Mesenchymal stem cell (in vitro differentiated cells and primary cell): ENCODE data around the gene EMC9.
A peak's percentile ranks its signal among the peaks of the same experiment; 100 is the strongest.

Experiments
- DNase-seq: peaks from one replicate; pipeline ENCODE4 v3.0.0-alpha.2; 2013
- H2AFZ ChIP-seq: one replicate; pipeline ENCODE4 v1.6.1; 2013; ENCODE audit warnings: low read depth, mild to moderate bottlenecking, control low read depth, inconsistent platforms, low read length, moderate library complexity
- H2AK5ac ChIP-seq: 2 replicates; pipeline ENCODE4 v1.6.1; 2013; ENCODE audit warnings: low read length, moderate library complexity, mild to moderate bottlenecking, inconsistent platforms; ENCODE audit not compliant: severe bottlenecking
- H2BK120ac ChIP-seq: one replicate; pipeline ENCODE4 v1.6.1; 2013; ENCODE audit warnings: low read depth, mild to moderate bottlenecking, inconsistent platforms, low read length, moderate library complexity
- H2BK12ac ChIP-seq, 2 experiments: one replicate each; pipeline ENCODE4 v1.6.1; 2013; ENCODE audit warnings: inconsistent platforms in 2 of 2, low read length in 2 of 2, mild to moderate bottlenecking in 2 of 2, moderate library complexity in 2 of 2, control low read depth in 1 of 2
- H2BK15ac ChIP-seq: one replicate; pipeline ENCODE4 v1.6.1; 2013; ENCODE audit warnings: mild to moderate bottlenecking, low read depth, inconsistent platforms; ENCODE audit not compliant: poor library complexity, severe bottlenecking
- H2BK5ac ChIP-seq: 2 replicates; pipeline ENCODE4 v1.6.1; 2013; ENCODE audit warnings: low read depth, mild to moderate bottlenecking, low read length, control low read depth, inconsistent platforms; ENCODE audit not compliant: poor library complexity, severe bottlenecking
- H3K14ac ChIP-seq, 2 experiments: one replicate each; pipeline ENCODE4 v1.6.1; 2013; ENCODE audit warnings: inconsistent platforms in 2 of 2, low read length in 2 of 2, control low read depth in 1 of 2, mild to moderate bottlenecking in 1 of 2, moderate library complexity in 1 of 2
- H3K18ac ChIP-seq, 2 experiments: one replicate each; pipeline ENCODE4 v1.6.1; 2013; ENCODE audit warnings: inconsistent platforms in 2 of 2, low read length in 2 of 2, control low read depth in 1 of 2, low read depth in 1 of 2, mild to moderate bottlenecking in 1 of 2
- H3K23ac ChIP-seq, 2 experiments: one replicate each; pipeline ENCODE4 v1.6.1; 2013; ENCODE audit warnings: inconsistent platforms in 2 of 2, low read length in 2 of 2, mild to moderate bottlenecking in 2 of 2, moderate library complexity in 2 of 2, control low read depth in 1 of 2
- H3K27ac ChIP-seq: 2 replicates; pipeline ENCODE4 v1.5.1; 2013; ENCODE audit warnings: mild to moderate bottlenecking, moderate library complexity, low read length, control low read depth, inconsistent platforms; ENCODE audit not compliant: poor library complexity, severe bottlenecking
- H3K27me3 ChIP-seq, 2 experiments: 2 replicates each; pipeline versions ENCODE4 v1.6.1 to v1.7.0; 2013; ENCODE audit warnings: low read length in 2 of 2, mild to moderate bottlenecking in 2 of 2, moderate library complexity in 2 of 2, control low read depth in 1 of 2, inconsistent platforms in 1 of 2; ENCODE audit not compliant: control insufficient read depth in 1 of 2, insufficient read depth in 1 of 2
- H3K36me3 ChIP-seq, 2 experiments: 2 replicates each; pipeline versions ENCODE4 v1.6.1 to v1.7.0; 2013; ENCODE audit warnings: low read length in 2 of 2, control low read depth in 1 of 2, inconsistent platforms in 1 of 2, low read depth in 1 of 2, mild to moderate bottlenecking in 1 of 2; ENCODE audit not compliant: insufficient read depth in 2 of 2, control insufficient read depth in 1 of 2
- H3K4ac ChIP-seq, 2 experiments: one replicate each; pipeline ENCODE4 v1.6.1; 2013; ENCODE audit warnings: inconsistent platforms in 2 of 2, low read length in 2 of 2, mild to moderate bottlenecking in 2 of 2, moderate library complexity in 2 of 2, control low read depth in 1 of 2, low read depth in 1 of 2
- H3K4me1 ChIP-seq: 2 replicates; pipeline ENCODE4 v1.6.1; 2013; ENCODE audit warnings: low read depth, low read length, control low read depth; ENCODE audit not compliant: control insufficient read depth, insufficient read depth
- H3K4me2 ChIP-seq: 2 replicates; pipeline ENCODE4 v1.6.1; 2013; ENCODE audit warnings: low read length, mild to moderate bottlenecking, inconsistent platforms; ENCODE audit not compliant: poor library complexity, severe bottlenecking
- H3K4me3 ChIP-seq, 2 experiments: 2 replicates each; pipeline versions ENCODE4 v1.5.1 to v1.7.0; 2013; ENCODE audit warnings: low read length in 2 of 2, mild to moderate bottlenecking in 2 of 2, control low read depth in 1 of 2, low read depth in 1 of 2; ENCODE audit not compliant: insufficient read depth in 1 of 2
- H3K79me1 ChIP-seq: replicated peaks from 2 replicates; pipeline ENCODE4 v1.6.1; 2013; ENCODE audit warnings: mild to moderate bottlenecking, control low read depth, low read length, inconsistent platforms; ENCODE audit not compliant: poor library complexity, severe bottlenecking
- H3K9ac ChIP-seq: 2 replicates; pipeline ENCODE4 v1.7.0; 2013; ENCODE audit warnings: mild to moderate bottlenecking, low read length, moderate library complexity
- H3K9me3 ChIP-seq: 2 replicates; pipeline ENCODE4 v1.7.0; 2013; ENCODE audit warnings: mild to moderate bottlenecking, low read length; ENCODE audit not compliant: control insufficient read depth
- H4K8ac ChIP-seq: one replicate; pipeline ENCODE4 v1.6.1; 2013; ENCODE audit warnings: inconsistent platforms, mild to moderate bottlenecking, low read length, moderate library complexity
- H4K91ac ChIP-seq: one replicate; pipeline ENCODE4 v1.6.1; 2013; ENCODE audit warnings: mild to moderate bottlenecking, low read length, inconsistent platforms
- WGBS: methylation state at CpG from one replicate; pipeline ENCODE4 v1.1.7; 2013; ENCODE audit warnings: mixed read lengths; 5-methylcytosine and 5-hydroxymethylcytosine counted together

EMC9 gene

GRCh38 chr14:24122898-24123297 is 18.5 kb downstream of the EMC9 start:
- no peak for DNase-seq
- no peak overlapping the region for H3K9ac ChIP-seq
- no peak overlapping the region for H3K4me2 ChIP-seq
- H2BK12ac ChIP-seq: no peak overlapping the region
- H2AK5ac ChIP-seq: no peak overlapping the region
- H4K8ac ChIP-seq: no peak overlapping the region
- 96% methylated on average over 7 of the region's 8 CpGs for WGBS
- no peak overlapping the region for H4K91ac ChIP-seq
- H3K4me3 ChIP-seq: no peak overlapping the region
- no peak overlapping the region for H3K14ac ChIP-seq
- H3K18ac ChIP-seq: no peak overlapping the region
- H3K79me1 ChIP-seq: peaks cover 4% of the 10 kb centered on the region
- H2BK120ac ChIP-seq: no peak overlapping the region
- no peak overlapping the region for H2AFZ ChIP-seq
- H3K9me3 ChIP-seq: no peaks in the 10 kb centered on the region
- H3K36me3 ChIP-seq: peaks cover 57 to 59% of the 10 kb centered on the region in 2 experiments
- no peak overlapping the region for H3K23ac ChIP-seq
- no peak overlapping the region for H3K27ac ChIP-seq
- no peak overlapping the region for H2BK15ac ChIP-seq
- H3K4ac ChIP-seq: no peak overlapping the region
- H2BK5ac ChIP-seq: no peak overlapping the region
- H3K4me1 ChIP-seq: no peaks in the 10 kb centered on the region
- no peaks in the 10 kb centered on the region for H3K27me3 ChIP-seq

GRCh38 chr14:24122416-24122815 is 19.0 kb downstream of the EMC9 start:
- H2BK12ac ChIP-seq: no peak overlapping the region
- no peak overlapping the region for H3K23ac ChIP-seq
- H2BK15ac ChIP-seq: no peak overlapping the region
- H2BK120ac ChIP-seq: no peak overlapping the region
- H3K4me2 ChIP-seq: no peak overlapping the region
- no peak overlapping the region for H3K9ac ChIP-seq
- 100% methylated on average over 4 of the region's 4 CpGs for WGBS
- H3K27ac ChIP-seq: no peak overlapping the region
- no peak overlapping the region for H4K8ac ChIP-seq
- H3K36me3 ChIP-seq: peaks cover 61% of the 10 kb centered on the region in 2 experiments
- DNase-seq: no peak
- no peak overlapping the region for H3K4ac ChIP-seq
- no peaks in the 10 kb centered on the region for H3K9me3 ChIP-seq
- no peaks in the 10 kb centered on the region for H3K27me3 ChIP-seq
- H4K91ac ChIP-seq: no peak overlapping the region
- H2AFZ ChIP-seq: no peak overlapping the region
- no peak overlapping the region for H3K4me3 ChIP-seq
- no peak overlapping the region for H2BK5ac ChIP-seq
- no peak overlapping the region for H3K18ac ChIP-seq
- no peak overlapping the region for H3K14ac ChIP-seq
- no peaks in the 10 kb centered on the region for H3K4me1 ChIP-seq
- no peak overlapping the region for H2AK5ac ChIP-seq
- peaks cover 7% of the 10 kb centered on the region for H3K79me1 ChIP-seq

GRCh38 chr14:24121210-24121609 is 20.2 kb downstream of the EMC9 start:
- H3K4ac ChIP-seq: no peak overlapping the region
- no peak overlapping the region for H3K27ac ChIP-seq
- H2BK12ac ChIP-seq: no peak overlapping the region
- H3K9me3 ChIP-seq: no peaks in the 10 kb centered on the region
- no peak overlapping the region for H2BK15ac ChIP-seq
- no peaks in the 10 kb centered on the region for H3K27me3 ChIP-seq
- no peak overlapping the region for H3K9ac ChIP-seq
- DNase-seq: no peak
- no peak overlapping the region for H3K4me2 ChIP-seq
- no peak overlapping the region for H2AK5ac ChIP-seq
- no peak overlapping the region for H3K14ac ChIP-seq
- H3K4me1 ChIP-seq: peaks cover 2% of the 10 kb centered on the region
- H3K18ac ChIP-seq: no peak overlapping the region
- peaks cover 66 to 68% of the 10 kb centered on the region in 2 experiments for H3K36me3 ChIP-seq
- no peak overlapping the region for H4K8ac ChIP-seq
- H2AFZ ChIP-seq: no peak overlapping the region
- no peak overlapping the region for H3K23ac ChIP-seq
- H4K91ac ChIP-seq: no peak overlapping the region
- H3K79me1 ChIP-seq: peaks cover 17% of the 10 kb centered on the region
- peak overlapping the region in 1 of 2 experiments; percentile 15 for H3K4me3 ChIP-seq
- WGBS: 100% methylated on average over 2 of the region's 8 CpGs
- no peak overlapping the region for H2BK5ac ChIP-seq
- H2BK120ac ChIP-seq: no peak overlapping the region

- Histone ChIP-seq H3K18ac (no peak overlapping the region), H3K4me1 (peaks cover 7% of the 10 kb centered on the region), H3K79me1 (peaks cover 25% of the 10 kb centered on the region), H3K9ac (no peak overlapping the region), H2BK12ac (no peak overlapping the region), H3K14ac (no peak overlapping the region), H3K4me2 (no peak overlapping the region), H3K27ac (no peak overlapping the region), H2AK5ac (no peak overlapping the region), H3K36me3 (peaks cover 64 to 68% of the 10 kb centered on the region in 2 experiments), H2BK120ac (no peak overlapping the region), H4K8ac (no peak overlapping the region), H2AFZ (no peak overlapping the region), H3K27me3 (no peaks in the 10 kb centered on the region), H3K4me3 (no peak overlapping the region), H2BK15ac (no peak overlapping the region), H3K4ac (no peak overlapping the region), H4K91ac (no peak overlapping the region), H3K23ac (no peak overlapping the region), H2BK5ac (no peak overlapping the region), H3K9me3 (no peaks in the 10 kb centered on the region)
- DNase-seq: no peak
- WGBS: 96% methylated on average over 6 of the region's 6 CpGs
Measured at GRCh38 chr14:24119691-24120090, 21.7 kb downstream of the EMC9 start.
